HEK293 (cell line): ENCODE results near the gene MYO15B.

Source experiments
- CTCF ChIA-PET: fragments of 350-600 bp; formaldehyde crosslinking; extraction: SDS; loops from one replicate; lab custom pipeline; 2021; ENCODE audit warnings: antibody characterized with exemption; lab: Yijun Ruan, JAX
- POLR2A ChIA-PET: fragments of 300-600 bp; formaldehyde crosslinking; extraction: SDS; loops from one replicate; lab custom pipeline; 2020; ENCODE audit warnings: antibody characterized with exemption, inconsistent platforms; lab: Yijun Ruan, JAX
- H3K27ac ChIP-seq: fragments of 200-500 bp; sonication (Bioruptor generic); 2 replicates; pipeline ENCODE4 v1.5.1; 2014; ENCODE audit warnings: low read depth, low read length, control low read depth, inconsistent platforms; ENCODE audit errors: extremely low read depth
- H3K36me3 ChIP-seq, 2 experiments: fragments of 200-500 bp in 1 of 2; sonication (Bioruptor generic) in 1 of 2; 1 replicate in 1 of 2; 2 replicates in 1 of 2; pipeline ENCODE4 v1.5.1; 2014 to 2017; ENCODE audit warnings: inconsistent platforms in 2 of 2, low read length in 2 of 2; ENCODE audit not compliant: control insufficient read depth in 2 of 2, insufficient read depth in 1 of 2
- H3K4me1 ChIP-seq: fragments of 200-500 bp; sonication (Bioruptor generic); 2 replicates; pipeline ENCODE4 v1.5.1; 2014; ENCODE audit warnings: mild to moderate bottlenecking, low read length, inconsistent platforms; ENCODE audit not compliant: control insufficient read depth, insufficient read depth
- H3K4me3 ChIP-seq: 2 replicates; pipeline ENCODE4 v1.5.1; 2011; ENCODE audit warnings: low read depth, mild to moderate bottlenecking, control low read depth, low read length, moderate library complexity
- H3K9me3 ChIP-seq: fragments of 200-500 bp; sonication (Bioruptor generic); 2 replicates; pipeline ENCODE4 v1.5.1; 2014; ENCODE audit warnings: low read depth, low read length, inconsistent platforms; ENCODE audit not compliant: control insufficient read depth, insufficient read depth
- KLF9 ChIP-seq: fragments of 450-650 bp; formaldehyde crosslinking; IDR thresholded peaks from 2 replicates; pipeline ENCODE4 v1.5.1; 2016; ENCODE audit warnings: missing biosample characterization, missing genetic modification characterization, low read depth
- SP3 ChIP-seq: fragments of 450-650 bp; formaldehyde crosslinking; IDR thresholded peaks from 2 replicates; pipeline ENCODE4 v1.5.1; 2016; ENCODE audit warnings: missing biosample characterization, missing genetic modification characterization
- WT1 ChIP-seq: fragments of 450-650 bp; formaldehyde crosslinking; IDR thresholded peaks from 2 replicates; pipeline ENCODE4 v1.5.1; 2016; ENCODE audit warnings: missing biosample characterization, missing genetic modification characterization
- ZNF138 ChIP-seq: fragments of 450-650 bp; formaldehyde crosslinking; IDR thresholded peaks from 2 replicates; pipeline ENCODE4 v1.5.1; 2016; ENCODE audit warnings: missing biosample characterization, missing genetic modification characterization, borderline replicate concordance
- ZNF19 ChIP-seq: fragments of 450-650 bp; formaldehyde crosslinking; IDR thresholded peaks from 2 replicates; pipeline ENCODE4; 2016; ENCODE audit warnings: missing biosample characterization, missing genetic modification characterization, low read depth
- ZNF211 ChIP-seq: fragments of 450-650 bp; formaldehyde crosslinking; IDR thresholded peaks from 2 replicates; pipeline ENCODE4 v1.5.1; 2016; ENCODE audit warnings: low read depth, missing biosample characterization, missing genetic modification characterization
- ZNF394 ChIP-seq: fragments of 450-650 bp; formaldehyde crosslinking; IDR thresholded peaks from 2 replicates; pipeline ENCODE4 v1.5.1; 2016; ENCODE audit warnings: missing biosample characterization, missing genetic modification characterization, mild to moderate bottlenecking, moderate library complexity, borderline replicate concordance
- ZNF426 ChIP-seq: fragments of 450-650 bp; formaldehyde crosslinking; IDR thresholded peaks from 2 replicates; pipeline ENCODE4 v1.5.1; 2017; ENCODE audit warnings: missing biosample characterization, missing genetic modification characterization, mild to moderate bottlenecking, inconsistent platforms, moderate library complexity
- ZNF514 ChIP-seq: fragments of 450-650 bp; formaldehyde crosslinking; IDR thresholded peaks from 2 replicates; pipeline ENCODE4 v1.5.1; 2016; ENCODE audit warnings: missing biosample characterization, missing genetic modification characterization
- ZNF555 ChIP-seq: fragments of 450-650 bp; formaldehyde crosslinking; conservative IDR thresholded peaks from 2 replicates; pipeline ENCODE4 v1.5.1; 2017; ENCODE audit warnings: missing biosample characterization, mild to moderate bottlenecking, missing genetic modification characterization, inconsistent platforms
- ZNF596 ChIP-seq: fragments of 450-650 bp; IDR thresholded peaks from 2 replicates; pipeline ENCODE4 v1.5.0; 2018; ENCODE audit warnings: missing biosample characterization, mild to moderate bottlenecking, missing genetic modification characterization, moderate library complexity
- ZNF785 ChIP-seq: fragments of 450-650 bp; formaldehyde crosslinking; IDR thresholded peaks from 2 replicates; pipeline ENCODE4 v1.5.1; 2016; ENCODE audit warnings: missing biosample characterization, missing genetic modification characterization
- ZNF843 ChIP-seq: fragments of 450-650 bp; formaldehyde crosslinking; IDR thresholded peaks from 2 replicates; pipeline ENCODE4 v1.5.1; 2016; ENCODE audit warnings: missing biosample characterization, missing genetic modification characterization
- ZSCAN23 ChIP-seq: fragments of 450-650 bp; formaldehyde crosslinking; IDR thresholded peaks from 2 replicates; pipeline ENCODE4 v1.5.1; 2016; ENCODE audit warnings: missing biosample characterization, missing genetic modification characterization
- TF ChIP-seq, protein P1 (sequence below): fragments of 450-650 bp; formaldehyde crosslinking; IDR thresholded peaks from 2 replicates; pipeline ENCODE4 v1.5.1; 2017; ENCODE audit warnings: missing biosample characterization, missing genetic modification characterization
- TF ChIP-seq, protein P2 (sequence below): fragments of 450-650 bp; formaldehyde crosslinking; IDR thresholded peaks from 2 replicates; pipeline ENCODE4 v1.5.1; 2017; ENCODE audit warnings: missing biosample characterization, missing genetic modification characterization
- TF ChIP-seq, protein P3 (sequence below): fragments of 450-650 bp; formaldehyde crosslinking; IDR thresholded peaks from 2 replicates; pipeline ENCODE4 v1.5.1; 2017; ENCODE audit warnings: missing biosample characterization, missing genetic modification characterization
- TF ChIP-seq, protein P4 (sequence below): fragments of 450-650 bp; formaldehyde crosslinking; IDR thresholded peaks from 2 replicates; pipeline ENCODE4 v1.5.1; 2016; ENCODE audit warnings: missing biosample characterization, missing genetic modification characterization, low read depth

Gene MYO15B

DNA sequence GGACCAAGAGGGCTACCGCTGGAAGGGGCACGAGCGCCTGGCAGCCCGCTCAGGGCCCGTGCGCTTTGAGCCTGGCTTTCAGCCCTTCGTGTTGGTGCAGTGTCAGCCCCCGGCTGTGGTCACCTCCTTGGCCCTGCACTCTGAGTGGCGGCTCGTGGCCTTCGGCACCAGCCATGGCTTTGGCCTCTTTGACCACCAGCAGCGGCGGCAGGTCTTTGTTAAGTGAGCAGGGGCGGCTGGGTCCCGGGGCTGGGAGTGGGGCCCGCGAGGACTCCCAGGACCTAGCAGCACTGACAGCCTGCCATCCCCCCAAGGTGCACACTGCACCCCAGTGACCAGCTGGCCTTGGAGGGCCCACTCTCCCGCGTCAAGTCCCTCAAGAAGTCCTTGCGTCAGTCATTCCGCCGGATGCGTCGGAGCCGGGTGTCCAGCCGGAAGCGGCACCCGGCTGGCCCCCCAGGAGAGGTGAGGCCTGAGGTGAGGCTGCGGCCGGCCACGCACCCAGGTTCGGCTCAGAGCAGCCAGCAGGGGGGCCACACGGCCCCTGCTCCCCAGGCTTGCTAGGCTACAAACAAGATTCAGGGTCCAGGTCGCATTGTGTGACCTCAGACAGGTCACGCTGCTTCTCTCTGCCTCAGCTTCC is 17.4 kb upstream of the MYO15B start:
- H3K4me3 ChIP-seq = no peak overlapping the region
- H3K27ac ChIP-seq = no peak overlapping the region
- H3K36me3 ChIP-seq = peaks cover 0 to 9% of the 10 kb centered on the region in 2 experiments; a peak in 1 of 3 replicates
- TF ChIP-seq, protein P1, sequence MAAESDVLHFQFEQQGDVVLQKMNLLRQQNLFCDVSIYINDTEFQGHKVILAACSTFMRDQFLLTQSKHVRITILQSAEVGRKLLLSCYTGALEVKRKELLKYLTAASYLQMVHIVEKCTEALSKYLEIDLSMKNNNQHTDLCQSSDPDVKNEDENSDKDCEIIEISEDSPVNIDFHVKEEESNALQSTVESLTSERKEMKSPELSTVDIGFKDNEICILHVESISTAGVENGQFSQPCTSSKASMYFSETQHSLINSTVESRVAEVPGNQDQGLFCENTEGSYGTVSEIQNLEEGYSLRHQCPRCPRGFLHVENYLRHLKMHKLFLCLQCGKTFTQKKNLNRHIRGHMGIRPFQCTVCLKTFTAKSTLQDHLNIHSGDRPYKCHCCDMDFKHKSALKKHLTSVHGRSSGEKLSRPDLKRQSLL (tag by site-specific recombination) = no peak
- no peak for TF ChIP-seq WT1
- TF ChIP-seq ZNF138 (tag by site-specific recombination) = no peak
- CTCF ChIA-PET = no interaction called here
- no peaks in the 10 kb centered on the region for H3K9me3 ChIP-seq
- no peaks in the 10 kb centered on the region for H3K4me1 ChIP-seq
- POLR2A ChIA-PET = no interaction called here

DNA sequence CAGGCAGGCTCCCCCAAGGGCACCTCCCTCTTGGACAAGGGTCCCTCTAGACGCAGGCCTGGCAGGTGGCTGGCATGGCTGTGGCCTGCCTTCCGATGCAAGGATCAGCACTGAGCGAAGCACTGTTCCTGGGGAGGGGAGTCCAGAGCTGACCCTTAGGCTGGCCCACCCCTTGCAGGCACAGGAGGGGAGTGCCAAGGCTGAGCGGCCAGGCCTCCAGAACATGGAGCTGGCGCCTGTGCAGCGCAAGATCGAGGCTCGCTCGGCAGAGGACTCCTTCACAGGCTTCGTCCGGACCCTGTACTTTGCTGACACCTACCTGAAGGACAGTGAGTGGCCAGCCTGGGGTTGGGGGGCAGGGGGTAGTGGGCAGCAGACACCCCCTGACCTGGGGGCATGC is 16.8 kb upstream of the MYO15B start:
- CTCF ChIA-PET = no interaction called here
- POLR2A ChIA-PET = no interaction called here
- no peak overlapping the region for H3K4me3 ChIP-seq

DNA sequence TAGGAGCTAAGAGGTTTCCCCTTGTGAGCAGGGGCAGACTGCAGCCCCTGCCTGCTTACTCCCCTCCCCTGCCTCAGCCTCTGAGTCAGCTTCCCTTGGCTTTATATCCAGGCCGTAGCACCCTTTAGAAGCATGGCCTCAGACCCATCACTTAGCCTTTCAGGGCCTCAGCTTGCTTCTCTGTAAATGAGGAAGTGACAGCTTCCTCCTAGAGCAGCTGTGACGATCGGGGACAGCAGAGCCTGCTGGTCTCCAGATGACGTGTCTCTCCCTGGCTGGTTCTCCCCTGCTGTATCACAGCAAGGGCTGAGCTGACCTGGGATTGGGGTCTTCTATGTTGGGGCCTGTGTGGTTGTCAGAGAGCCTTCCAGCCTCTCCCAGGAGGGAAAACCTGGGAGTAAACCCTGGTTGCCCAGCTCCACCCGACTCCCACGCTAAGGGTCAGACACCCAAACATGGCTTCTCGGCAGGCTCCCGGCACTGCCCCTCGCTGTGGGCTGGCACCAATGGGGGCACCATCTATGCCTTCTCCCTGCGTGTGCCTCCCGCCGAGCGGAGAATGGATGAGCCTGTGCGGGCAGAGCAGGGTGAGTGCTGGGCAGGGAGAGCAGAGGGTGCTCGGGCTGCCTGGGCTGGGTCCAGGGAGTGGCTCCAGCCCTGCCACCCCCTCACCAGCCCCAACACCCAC is 16.3 kb upstream of the MYO15B start:
- H3K9me3 ChIP-seq = no peaks in the 10 kb centered on the region
- no peaks in the 10 kb centered on the region for H3K4me1 ChIP-seq
- H3K27ac ChIP-seq = no peak overlapping the region
- CTCF ChIA-PET = interaction anchor here (0.6 kb wide), 1 partner anchor 177 kb away, joined by 3 read pairs; no protein-coding TSS in a partner anchor
- no peak overlapping the region for H3K4me3 ChIP-seq
- peaks cover 0 to 3% of the 10 kb centered on the region in 2 experiments; a peak in 1 of 3 replicates for H3K36me3 ChIP-seq
- POLR2A ChIA-PET = no interaction called here
- TF ChIP-seq KLF9 (tag by site-specific recombination) (no peak), ZNF514 (tag by site-specific recombination) (no peak)
- TF ChIP-seq, all 188 proteins: peak for 0

More for the DNA sequence above, 16.8 kb upstream of the MYO15B start:
- no peak for TF ChIP-seq ZNF843 (tag by site-specific recombination)
- no peak for TF ChIP-seq ZNF555
- no peak for TF ChIP-seq ZNF596 (tag by site-specific recombination)
- TF ChIP-seq ZNF19 (tag by site-specific recombination) = no peak
- no peak for TF ChIP-seq SP3 (tag by site-specific recombination)
- TF ChIP-seq ZNF394 = no peak
- no peak for TF ChIP-seq ZNF785 (tag by site-specific recombination)
- TF ChIP-seq, protein P2, sequence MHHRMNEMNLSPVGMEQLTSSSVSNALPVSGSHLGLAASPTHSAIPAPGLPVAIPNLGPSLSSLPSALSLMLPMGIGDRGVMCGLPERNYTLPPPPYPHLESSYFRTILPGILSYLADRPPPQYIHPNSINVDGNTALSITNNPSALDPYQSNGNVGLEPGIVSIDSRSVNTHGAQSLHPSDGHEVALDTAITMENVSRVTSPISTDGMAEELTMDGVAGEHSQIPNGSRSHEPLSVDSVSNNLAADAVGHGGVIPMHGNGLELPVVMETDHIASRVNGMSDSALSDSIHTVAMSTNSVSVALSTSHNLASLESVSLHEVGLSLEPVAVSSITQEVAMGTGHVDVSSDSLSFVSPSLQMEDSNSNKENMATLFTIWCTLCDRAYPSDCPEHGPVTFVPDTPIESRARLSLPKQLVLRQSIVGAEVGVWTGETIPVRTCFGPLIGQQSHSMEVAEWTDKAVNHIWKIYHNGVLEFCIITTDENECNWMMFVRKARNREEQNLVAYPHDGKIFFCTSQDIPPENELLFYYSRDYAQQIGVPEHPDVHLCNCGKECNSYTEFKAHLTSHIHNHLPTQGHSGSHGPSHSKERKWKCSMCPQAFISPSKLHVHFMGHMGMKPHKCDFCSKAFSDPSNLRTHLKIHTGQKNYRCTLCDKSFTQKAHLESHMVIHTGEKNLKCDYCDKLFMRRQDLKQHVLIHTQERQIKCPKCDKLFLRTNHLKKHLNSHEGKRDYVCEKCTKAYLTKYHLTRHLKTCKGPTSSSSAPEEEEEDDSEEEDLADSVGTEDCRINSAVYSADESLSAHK = no peak
- TF ChIP-seq ZNF426 (tag by site-specific recombination) = no peak
- TF ChIP-seq, protein P3, sequence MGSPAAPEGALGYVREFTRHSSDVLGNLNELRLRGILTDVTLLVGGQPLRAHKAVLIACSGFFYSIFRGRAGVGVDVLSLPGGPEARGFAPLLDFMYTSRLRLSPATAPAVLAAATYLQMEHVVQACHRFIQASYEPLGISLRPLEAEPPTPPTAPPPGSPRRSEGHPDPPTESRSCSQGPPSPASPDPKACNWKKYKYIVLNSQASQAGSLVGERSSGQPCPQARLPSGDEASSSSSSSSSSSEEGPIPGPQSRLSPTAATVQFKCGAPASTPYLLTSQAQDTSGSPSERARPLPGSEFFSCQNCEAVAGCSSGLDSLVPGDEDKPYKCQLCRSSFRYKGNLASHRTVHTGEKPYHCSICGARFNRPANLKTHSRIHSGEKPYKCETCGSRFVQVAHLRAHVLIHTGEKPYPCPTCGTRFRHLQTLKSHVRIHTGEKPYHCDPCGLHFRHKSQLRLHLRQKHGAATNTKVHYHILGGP (tag by site-specific recombination) = no peak
- no peak for TF ChIP-seq ZNF211 (tag by site-specific recombination)
- TF ChIP-seq, protein P4, sequence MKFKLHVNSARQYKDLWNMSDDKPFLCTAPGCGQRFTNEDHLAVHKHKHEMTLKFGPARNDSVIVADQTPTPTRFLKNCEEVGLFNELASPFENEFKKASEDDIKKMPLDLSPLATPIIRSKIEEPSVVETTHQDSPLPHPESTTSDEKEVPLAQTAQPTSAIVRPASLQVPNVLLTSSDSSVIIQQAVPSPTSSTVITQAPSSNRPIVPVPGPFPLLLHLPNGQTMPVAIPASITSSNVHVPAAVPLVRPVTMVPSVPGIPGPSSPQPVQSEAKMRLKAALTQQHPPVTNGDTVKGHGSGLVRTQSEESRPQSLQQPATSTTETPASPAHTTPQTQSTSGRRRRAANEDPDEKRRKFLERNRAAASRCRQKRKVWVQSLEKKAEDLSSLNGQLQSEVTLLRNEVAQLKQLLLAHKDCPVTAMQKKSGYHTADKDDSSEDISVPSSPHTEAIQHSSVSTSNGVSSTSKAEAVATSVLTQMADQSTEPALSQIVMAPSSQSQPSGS = no peak
- TF ChIP-seq ZSCAN23 (tag by site-specific recombination) = no peak
- peaks cover 0 to 3% of the 10 kb centered on the region in 2 experiments; a peak in 1 of 3 replicates for H3K36me3 ChIP-seq
- H3K9me3 ChIP-seq = no peaks in the 10 kb centered on the region
- no peaks in the 10 kb centered on the region for H3K4me1 ChIP-seq
- H3K27ac ChIP-seq = no peak overlapping the region
